Ovary (tissue), 9 donors: Measurements from ENCODE around the gene GATA3. TPM values are rescaled to one million over a fixed set of nuclear protein-coding genes. Genes with fewer than 3 reads are reported as not detected.

Experiments
- DNase-seq, 5 donors: peaks; one replicate each; pipeline ENCODE4 v3.0.0-alpha.2; 2019 to 2020
- H3K27ac ChIP-seq, 2 donors: fragments of 200-600 bp; one replicate each; pipeline versions ENCODE4 v1.5.1 to v1.8.0; 2019 to 2022
- H3K27me3 ChIP-seq: fragments of 200-600 bp; one replicate; pipeline ENCODE4 v1.8.0; 2022
- H3K36me3 ChIP-seq: fragments of 200-600 bp; sonication (generic); one replicate; pipeline ENCODE4 v1.5.1; 2019
- H3K4me1 ChIP-seq: one replicate; pipeline ENCODE4 v1.8.1; 2013; ENCODE audit warnings: mild to moderate bottlenecking, moderate library complexity; ENCODE audit not compliant: insufficient read depth
- H3K4me3 ChIP-seq: fragments of 200-600 bp; sonication (generic); one replicate; pipeline ENCODE4 v1.5.1; 2017
- H3K9me3 ChIP-seq, 2 donors: fragments of 200-600 bp in 1 of 2; sonication (generic) in 1 of 2; one replicate each; pipeline versions ENCODE4 v1.5.1 to v1.8.1; 2013 to 2019; ENCODE audit warnings: mild to moderate bottlenecking in 1 of 2, moderate library complexity in 1 of 2
- CTCF ChIP-seq, 3 donors: fragments of 450-650 bp in 2 of 3; fragments of 200-600 bp in 1 of 3; IDR thresholded peaks; one replicate each; pipeline versions ENCODE4 v1.5.1 to v1.8.0; 2016 to 2022; ENCODE audit warnings: antibody characterized with exemption in 3 of 3, mild to moderate bottlenecking in 1 of 3
- EP300 ChIP-seq: sonication (generic); formaldehyde crosslinking; IDR thresholded peaks from one replicate; pipeline ENCODE4 v1.6.1; 2017; ENCODE audit warnings: antibody characterized with exemption
- POLR2A ChIP-seq: fragments of 450-650 bp; IDR thresholded peaks from one replicate; pipeline ENCODE4 v1.6.1; 2017; ENCODE audit warnings: antibody characterized with exemption, mild to moderate bottlenecking, moderate library complexity
- WGBS, 3 donors: extraction: QIAGEN DNeasy Blood & Tissue Kit in 1 of 3; methylation state at CpG; one replicate each; pipeline versions ENCODE4 v1.1.5 to v1.1.7; 2013 to 2017; 5-methylcytosine and 5-hydroxymethylcytosine counted together
- intact Hi-C, 4 donors: fragments of 100-400 bp; cut with DNase I; formaldehyde crosslinking; loops; one replicate each; pipeline versions ENCODE4 v1.11.0 to v1.15.1; 2022 to 2023
- polyA plus RNA-seq, 2 donors: library from polyadenylated mRNA; stranded (reverse); fragments of 200-250 nt in 1 of 2; fragments of 350-450 nt in 1 of 2; fragmentation: Illumina TruSeq in 1 of 2; extraction: RNeasy Lipid Tissue Mini Kit (QIAGEN cat#74804) in 1 of 2; gene quantifications; one replicate each; pipeline ENCODE4 v1.2.3, GENCODE V29; 2013 to 2014
- total RNA-seq, 7 donors: library from RNA; depleted of rRNA in 2 of 7; stranded (reverse); fragments of >200 nt in 2 of 7; fragmentation: NEBNext Ultra II Directional in 3 of 7; extraction: Animal tissue kit (Norgen Biotek cat#: 25700) in 3 of 7; gene quantifications; one replicate each; pipeline versions ENCODE4 v1.1.0 to v1.2.4, GENCODE V29; 2016 to 2023
- donor health status: DM: no; HTN: no; CAD: no; lungs with moderate emphysema.
- donor health status: DM: no; HTN: no; CAD: no.
- donor health status: Bipolar disorder and iron deficiency.
- donor health status: DM: yes; HTN: yes; CAD: no.
- donor health status: DM: no; HTN: no; CAD: no.
- donor health status: DM: yes; HTN: yes; CAD: no.

Gene GATA3
- total and polyA plus RNA-seq, 9 donors = 0.15 to 0.48 (median 0.38) TPM; not detected in 2

GRCh38 chr10:8075282-8076260, 21.1 kb downstream of the GATA3 start:
- no peak overlapping the region for H3K4me3 ChIP-seq
- no peaks in the 10 kb centered on the region for H3K4me1 ChIP-seq
- H3K27ac ChIP-seq = no peak overlapping the region
- H3K9me3 ChIP-seq = no peaks in the 10 kb centered on the region
- H3K36me3 ChIP-seq = no peaks in the 10 kb centered on the region
- WGBS, 3 donors = 19 to 35% (median 22%) methylated on average over 19 of the region's 19 CpGs
- DNase-seq = no peak
- intact Hi-C loops = no loop called here
- H3K27me3 ChIP-seq = no peaks in the 10 kb centered on the region
- TF ChIP-seq POLR2A = no peak
- TF ChIP-seq CTCF (IDR thresholded peaks at IDR 0.05) = no peak
- TF ChIP-seq EP300 = no peak

- H3K4me1 ChIP-seq = no peaks in the 10 kb centered on the region
- no peaks in the 10 kb centered on the region for H3K36me3 ChIP-seq
- no peak overlapping the region for H3K27ac ChIP-seq
- TF ChIP-seq POLR2A = no peak
- no peak for TF ChIP-seq CTCF (IDR thresholded peaks at IDR 0.05)
- no peak for TF ChIP-seq EP300
- DNase-seq = no peak
- H3K9me3 ChIP-seq = no peaks in the 10 kb centered on the region
- WGBS, 3 donors = 85 to 91% (median 85%) methylated on average over 5 of the region's 5 CpGs
- intact Hi-C loops = no loop called here
- no peak overlapping the region for H3K4me3 ChIP-seq
- no peaks in the 10 kb centered on the region for H3K27me3 ChIP-seq
These were observed 22.4 kb downstream of the GATA3 start for GRCh38 chr10:8076933-8077332.

- H3K9me3 ChIP-seq = no peaks in the 10 kb centered on the region
- no peaks in the 10 kb centered on the region for H3K27me3 ChIP-seq
- no peak for DNase-seq
- no peaks in the 10 kb centered on the region for H3K36me3 ChIP-seq
- TF ChIP-seq EP300 (no peak), CTCF (IDR thresholded peaks at IDR 0.05) (no peak), POLR2A (no peak)
- no peak overlapping the region for H3K4me3 ChIP-seq
- 78 to 88% (median 79%) methylated on average over 1 of the region's 1 CpG for WGBS, 3 donors
- intact Hi-C loops = no loop called here
- no peak overlapping the region for H3K27ac ChIP-seq
- no peaks in the 10 kb centered on the region for H3K4me1 ChIP-seq
These were observed 23.5 kb downstream of the GATA3 start for GRCh38 chr10:8078027-8078426.

- no peak overlapping the region for H3K27ac ChIP-seq
- DNase-seq = no peak
- H3K36me3 ChIP-seq = no peaks in the 10 kb centered on the region
- no peak overlapping the region for H3K4me3 ChIP-seq
- no peaks in the 10 kb centered on the region for H3K9me3 ChIP-seq
- H3K4me1 ChIP-seq = no peaks in the 10 kb centered on the region
- H3K27me3 ChIP-seq = no peaks in the 10 kb centered on the region
- intact Hi-C loops = no loop called here
- 35 to 43% (median 37%) methylated on average over 3 of the region's 3 CpGs for WGBS, 3 donors
- TF ChIP-seq POLR2A (no peak), EP300 (no peak), CTCF (IDR thresholded peaks at IDR 0.05) (no peak)
These were observed 24.6 kb downstream of the GATA3 start for GRCh38 chr10:8079126-8079525.
